Nephron (organoid): ENCODE data around the gene ZBTB37.
A peak's percentile ranks its signal among the peaks of the same experiment; 100 is the strongest.

Experiments used
- H3K27ac Mint-ChIP-seq, 3 experiments: 2 replicates each; pipeline ENCODE4 v1.8.0; 2020; ENCODE audit warnings: mixed read lengths in 3 of 3, mild to moderate bottlenecking in 2 of 3, moderate library complexity in 1 of 3
- H3K27me3 Mint-ChIP-seq: 2 replicates; pipeline ENCODE4 v1.8.0; 2021; ENCODE audit warnings: low read depth, mild to moderate bottlenecking, moderate library complexity, mixed read lengths
- H3K36me3 Mint-ChIP-seq: 2 replicates; pipeline ENCODE4 v1.8.0; 2020; ENCODE audit warnings: low read depth, mixed read lengths
- H3K4me1 Mint-ChIP-seq: 2 replicates; pipeline ENCODE4 v1.8.0; 2020; ENCODE audit warnings: mixed read lengths
- H3K4me3 Mint-ChIP-seq, 3 experiments: 2 replicates each; pipeline ENCODE4 v1.8.0; 2020; ENCODE audit warnings: mild to moderate bottlenecking in 3 of 3, mixed read lengths in 3 of 3, moderate library complexity in 2 of 3
- H3K9me3 Mint-ChIP-seq: 2 replicates; pipeline ENCODE4 v1.8.0; 2020; ENCODE audit warnings: mixed read lengths
- TF ChIP-seq, protein P1 (sequence below), 3 experiments: fragments of 200-600 bp; sonication (generic); IDR thresholded peaks; one replicate each; pipeline ENCODE4 v1.5.0; 2021; ENCODE audit warnings: antibody characterized with exemption in 3 of 3; ENCODE audit not compliant: unreplicated experiment in 3 of 3

ZBTB37 gene

DNA sequence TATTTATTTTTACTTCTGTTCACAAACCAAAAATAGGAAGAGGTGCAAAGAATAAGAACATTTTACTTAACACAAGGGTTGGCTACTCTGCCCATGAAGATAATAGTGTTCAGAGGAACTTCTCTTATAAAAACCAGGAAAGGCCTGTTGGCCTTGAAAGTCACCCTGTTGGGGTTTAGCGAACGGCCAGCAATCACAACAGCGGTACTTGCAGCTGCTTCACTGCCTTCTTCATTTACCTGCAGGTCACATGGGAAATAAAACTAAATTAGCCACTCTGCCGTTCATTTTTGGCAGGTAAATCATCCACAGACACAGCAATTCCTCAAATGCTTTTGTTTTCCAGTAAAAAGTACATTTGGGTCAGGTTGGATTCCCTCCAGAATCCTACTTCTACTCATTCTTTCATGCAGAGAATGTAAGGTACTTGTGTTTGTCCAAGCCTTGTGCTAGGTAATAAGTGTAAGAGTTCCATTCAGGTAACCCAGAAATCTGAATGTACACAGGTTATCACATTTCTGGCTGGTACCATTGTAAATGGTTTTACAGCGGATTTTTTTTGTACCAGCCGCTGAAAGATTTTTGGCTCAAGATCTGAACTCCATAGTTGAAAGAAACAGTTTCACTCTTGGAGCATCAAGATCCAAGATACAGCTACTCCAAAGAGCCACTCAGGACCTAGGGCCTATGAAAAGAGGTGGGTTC lies 35.8 kb downstream of the ZBTB37 start:
- Mint-ChIP-seq H3K4me1 (no peaks in the 10 kb centered on the region), H3K4me3 (no peak overlapping the region)

DNA sequence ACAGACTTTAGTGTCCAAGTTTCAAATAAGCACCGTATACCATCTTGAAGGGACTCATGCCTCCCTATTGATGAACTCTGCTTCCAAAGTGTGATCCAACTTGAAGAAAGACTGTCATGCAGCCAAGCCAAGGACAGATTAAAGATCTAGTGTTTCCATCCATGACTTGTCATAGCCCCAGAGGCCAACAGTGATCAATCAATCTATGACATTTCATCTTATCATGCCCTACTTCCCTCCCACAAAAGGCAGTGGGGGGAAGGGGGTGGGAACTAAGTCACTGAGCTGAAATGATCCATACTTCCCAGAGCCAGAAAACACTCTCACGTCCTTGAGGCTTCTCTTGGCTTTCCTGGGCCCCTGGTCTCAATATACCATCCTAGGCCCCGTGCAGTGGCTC lies 44.9 kb downstream of the ZBTB37 start:
- H3K27me3 Mint-ChIP-seq = no peaks in the 10 kb centered on the region
- no peak overlapping the region for H3K4me3 Mint-ChIP-seq
- H3K36me3 Mint-ChIP-seq = peaks cover 10% of the 10 kb centered on the region

More for the DNA sequence above, 35.8 kb downstream of the ZBTB37 start:
- Mint-ChIP-seq H3K36me3 (peaks cover 9% of the 10 kb centered on the region), H3K27me3 (no peaks in the 10 kb centered on the region), H3K27ac (peak overlapping the region in 1 of 3 experiments; percentile 25), H3K9me3 (no peaks in the 10 kb centered on the region)
- TF ChIP-seq, protein P1, sequence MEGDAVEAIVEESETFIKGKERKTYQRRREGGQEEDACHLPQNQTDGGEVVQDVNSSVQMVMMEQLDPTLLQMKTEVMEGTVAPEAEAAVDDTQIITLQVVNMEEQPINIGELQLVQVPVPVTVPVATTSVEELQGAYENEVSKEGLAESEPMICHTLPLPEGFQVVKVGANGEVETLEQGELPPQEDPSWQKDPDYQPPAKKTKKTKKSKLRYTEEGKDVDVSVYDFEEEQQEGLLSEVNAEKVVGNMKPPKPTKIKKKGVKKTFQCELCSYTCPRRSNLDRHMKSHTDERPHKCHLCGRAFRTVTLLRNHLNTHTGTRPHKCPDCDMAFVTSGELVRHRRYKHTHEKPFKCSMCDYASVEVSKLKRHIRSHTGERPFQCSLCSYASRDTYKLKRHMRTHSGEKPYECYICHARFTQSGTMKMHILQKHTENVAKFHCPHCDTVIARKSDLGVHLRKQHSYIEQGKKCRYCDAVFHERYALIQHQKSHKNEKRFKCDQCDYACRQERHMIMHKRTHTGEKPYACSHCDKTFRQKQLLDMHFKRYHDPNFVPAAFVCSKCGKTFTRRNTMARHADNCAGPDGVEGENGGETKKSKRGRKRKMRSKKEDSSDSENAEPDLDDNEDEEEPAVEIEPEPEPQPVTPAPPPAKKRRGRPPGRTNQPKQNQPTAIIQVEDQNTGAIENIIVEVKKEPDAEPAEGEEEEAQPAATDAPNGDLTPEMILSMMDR (IDR thresholded peaks at IDR 0.05; ENCODE audit: unreplicated experiment in 3 of 3) = no peak

DNA sequence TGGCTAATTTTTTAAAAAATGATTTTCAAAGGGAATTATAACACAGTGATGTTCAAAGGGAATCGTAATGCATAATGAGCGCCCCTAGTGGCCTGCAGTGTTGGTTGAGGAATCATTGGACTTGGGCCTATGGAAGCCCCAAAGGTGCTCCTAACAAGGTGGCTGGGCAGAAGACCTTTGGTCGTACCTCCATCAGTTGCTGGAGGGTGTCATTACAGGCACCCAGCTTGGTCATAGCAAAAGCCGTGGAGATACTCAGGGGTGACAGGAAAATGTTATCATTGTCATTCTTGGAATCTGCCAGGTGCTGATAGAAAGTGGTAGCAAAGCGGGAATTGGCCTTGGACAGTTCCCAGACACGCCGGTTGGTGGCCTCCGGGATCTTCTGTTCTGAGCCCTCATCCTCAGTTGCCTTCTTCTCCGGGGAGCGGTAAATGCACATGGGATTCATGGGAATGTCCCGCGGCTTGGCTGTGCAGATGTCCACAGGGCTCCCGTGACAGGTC lies 46.2 kb downstream of the ZBTB37 start:
- TF ChIP-seq, protein P1 (IDR thresholded peaks at IDR 0.05; ENCODE audit: unreplicated experiment in 3 of 3) = peak in 1 of 3 experiments; percentile 36
- H3K4me3 Mint-ChIP-seq = no peak overlapping the region
- no peaks in the 10 kb centered on the region for H3K9me3 Mint-ChIP-seq
- H3K36me3 Mint-ChIP-seq = peaks cover 5% of the 10 kb centered on the region
- no peak overlapping the region for H3K27ac Mint-ChIP-seq
- H3K27me3 Mint-ChIP-seq = no peaks in the 10 kb centered on the region
- H3K4me1 Mint-ChIP-seq = no peaks in the 10 kb centered on the region

More for the DNA sequence above, 44.9 kb downstream of the ZBTB37 start:
- TF ChIP-seq, protein P1 (IDR thresholded peaks at IDR 0.05; ENCODE audit: unreplicated experiment in 3 of 3) = no peak
- Mint-ChIP-seq H3K9me3 (no peaks in the 10 kb centered on the region), H3K4me1 (no peaks in the 10 kb centered on the region), H3K27ac (no peak overlapping the region)

DNA sequence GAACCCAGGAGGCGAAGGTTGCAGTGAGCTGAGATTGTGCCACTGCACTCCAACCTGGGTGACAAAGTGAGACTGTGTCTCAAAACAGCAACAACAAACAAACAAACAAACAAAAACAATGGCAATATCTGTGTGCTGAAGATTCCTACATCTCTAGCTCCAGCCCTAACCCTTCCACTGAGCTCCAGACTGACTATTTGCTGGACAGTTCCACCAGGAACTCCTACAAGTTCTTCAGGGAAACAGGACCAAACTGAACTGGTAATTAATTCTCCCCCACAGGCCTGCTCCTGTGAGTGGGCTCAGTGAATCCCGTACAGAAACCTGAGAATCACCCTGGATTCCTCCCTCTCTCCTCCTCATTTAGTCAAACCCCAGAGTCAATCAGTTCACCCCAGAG lies 47.4 kb downstream of the ZBTB37 start:
- H3K36me3 Mint-ChIP-seq = no peaks in the 10 kb centered on the region
- TF ChIP-seq, protein P1 (IDR thresholded peaks at IDR 0.05; ENCODE audit: unreplicated experiment in 3 of 3) = no peak
- no peak overlapping the region for H3K4me3 Mint-ChIP-seq
- no peaks in the 10 kb centered on the region for H3K27me3 Mint-ChIP-seq
- no peaks in the 10 kb centered on the region for H3K4me1 Mint-ChIP-seq
- no peaks in the 10 kb centered on the region for H3K9me3 Mint-ChIP-seq
- H3K27ac Mint-ChIP-seq = no peak overlapping the region

DNA sequence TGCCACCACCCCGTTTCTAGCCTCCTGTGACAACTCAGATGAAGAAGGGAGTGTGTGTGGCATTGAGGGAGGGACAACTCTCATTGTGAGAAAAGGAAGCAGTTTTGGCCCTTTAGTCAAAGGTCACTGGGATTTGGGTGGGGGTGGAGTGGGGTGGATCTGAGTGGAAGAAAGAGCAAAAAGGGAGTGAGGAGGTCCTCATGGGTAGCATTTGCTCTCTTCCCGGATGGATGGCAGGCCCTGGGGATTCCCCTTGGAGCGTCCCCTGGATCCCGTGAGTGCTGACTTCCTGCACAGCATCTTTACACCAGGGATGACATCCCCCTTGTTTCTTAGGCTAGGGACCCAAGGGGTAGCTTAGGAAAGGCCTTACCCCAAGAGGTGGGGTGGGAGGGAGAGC lies 48.5 kb downstream of the ZBTB37 start:
- no peaks in the 10 kb centered on the region for H3K4me1 Mint-ChIP-seq
- H3K9me3 Mint-ChIP-seq = no peaks in the 10 kb centered on the region
- no peaks in the 10 kb centered on the region for H3K27me3 Mint-ChIP-seq
- TF ChIP-seq, protein P1 (IDR thresholded peaks at IDR 0.05; ENCODE audit: unreplicated experiment in 3 of 3) = no peak
- no peak overlapping the region for H3K27ac Mint-ChIP-seq
- H3K4me3 Mint-ChIP-seq = no peak overlapping the region
- H3K36me3 Mint-ChIP-seq = no peaks in the 10 kb centered on the region

GRCh38 chr1:173917149-173917548 lies 49.0 kb downstream of the ZBTB37 start, which contains the start of gene SERPINC1:
Gene SERPINC1 (minus strand): TSS chr1:173917327. CDS start chr1:173917259, 68 bp downstream.
- no peaks in the 10 kb centered on the region for H3K36me3 Mint-ChIP-seq
- H3K27ac Mint-ChIP-seq = no peak within 1 kb of the TSS
- no peaks in the 10 kb centered on the region for H3K4me1 Mint-ChIP-seq
- no peak within 1 kb of the TSS for H3K4me3 Mint-ChIP-seq
- TF ChIP-seq, protein P1 (IDR thresholded peaks at IDR 0.05; ENCODE audit: unreplicated experiment in 3 of 3) = no peak
- H3K27me3 Mint-ChIP-seq = no peaks in the 10 kb centered on the region
- no peaks in the 10 kb centered on the region for H3K9me3 Mint-ChIP-seq
